Activated naive CD8-positive, alpha-beta T cell treated with anti-CD3 and anti-CD28 coated beads for 36 hours (primary cell): ENCODE results near the gene NAA60. TPM values are rescaled to one million over a fixed set of nuclear protein-coding genes. Genes with fewer than 3 reads are reported as not detected.

Source experiments
- DNase-seq: peaks from one replicate; pipeline ENCODE4 v3.0.0; 2021
- H3K27ac Mint-ChIP-seq: one replicate; pipeline ENCODE4 v1.8.0; 2022; ENCODE audit warnings: mild to moderate bottlenecking, moderate library complexity, mixed read lengths
- H3K27me3 Mint-ChIP-seq: one replicate; pipeline ENCODE4 v1.8.0; 2022; ENCODE audit warnings: mild to moderate bottlenecking, mixed read lengths
- H3K36me3 Mint-ChIP-seq: one replicate; pipeline ENCODE4 v1.8.0; 2021; ENCODE audit warnings: mild to moderate bottlenecking, mixed read lengths
- H3K4me1 Mint-ChIP-seq: one replicate; pipeline ENCODE4 v1.8.0; 2021; ENCODE audit warnings: mixed read lengths
- H3K4me3 Mint-ChIP-seq: one replicate; pipeline ENCODE4 v1.8.0; 2022; ENCODE audit warnings: mild to moderate bottlenecking, moderate library complexity, mixed read lengths
- H3K9me3 Mint-ChIP-seq: one replicate; pipeline ENCODE4 v1.8.0; 2022; ENCODE audit warnings: mixed read lengths
- total RNA-seq, 2 experiments: library from RNA; stranded (reverse); gene quantifications; one replicate each; pipeline ENCODE4 v1.2.3, GENCODE V29; 2021

NAA60 gene
- 10 to 100 TPM; 37.5 to 38.2 TPM for total RNA-seq

DNA sequence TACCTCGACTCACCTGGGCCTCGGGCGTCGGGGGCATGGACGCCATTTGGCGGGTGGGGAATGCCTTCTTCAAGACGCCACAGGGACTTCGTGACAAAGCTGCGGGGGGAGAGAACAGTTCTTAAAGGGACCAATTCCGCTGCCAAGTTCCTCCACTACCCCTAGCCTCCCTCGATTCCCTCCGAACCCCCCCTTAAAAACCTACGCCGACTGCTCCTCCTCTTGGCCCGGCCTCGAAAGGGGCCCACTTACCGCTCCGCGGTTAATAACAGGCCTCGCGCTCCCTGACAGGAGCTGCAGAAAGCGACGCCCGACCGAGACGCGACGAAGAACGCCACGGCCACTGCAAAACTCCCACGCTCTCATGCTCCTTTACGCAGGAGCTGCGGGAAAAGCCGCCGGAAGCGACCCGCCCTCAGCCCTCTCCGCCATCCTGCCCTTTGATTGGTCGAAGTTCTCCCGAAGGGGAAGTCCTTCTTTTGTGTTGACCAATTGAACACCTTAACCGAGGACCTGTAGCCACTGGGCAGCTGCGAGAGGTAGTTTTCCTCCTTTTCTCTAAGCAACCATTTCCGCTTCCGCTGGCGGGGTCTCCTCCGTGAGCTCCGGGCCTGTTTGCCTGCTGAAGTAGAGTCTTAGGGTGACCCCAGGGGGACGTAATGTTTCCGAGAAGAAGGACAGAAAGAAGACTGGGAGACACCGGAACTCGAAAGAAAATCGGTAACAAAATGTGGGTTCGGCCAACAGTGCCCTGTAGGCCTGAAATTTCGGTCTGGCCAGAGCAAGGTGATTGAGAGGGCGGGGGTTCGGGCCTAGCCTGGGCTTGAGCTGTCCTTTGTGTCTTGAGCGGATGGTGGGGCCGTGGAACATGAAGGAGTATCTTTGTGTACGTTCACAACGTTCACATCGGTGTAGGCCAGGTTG, at the start of gene NAA60, which contains the start of gene ZNF597:
NAA60 (plus strand) TSS at position 573 of the 924 bp plus-strand sequence. CDS start 32,548 bp downstream, outside the sequence.
ZNF597 (minus strand) TSS at position 397 of the 924 bp plus-strand sequence; CDS start at position 46, 351 bp downstream.
- peak; percentile 82 for DNase-seq
- H3K27me3 Mint-ChIP-seq = peaks cover 6% of the 10 kb centered on the region
- H3K4me3 Mint-ChIP-seq = peak within 1 kb of the TSS; percentile 97
- H3K36me3 Mint-ChIP-seq = peaks cover 40% of the 10 kb centered on the region
- peaks cover 6% of the 10 kb centered on the region for H3K9me3 Mint-ChIP-seq
- peaks cover 16% of the 10 kb centered on the region for H3K4me1 Mint-ChIP-seq
- H3K27ac Mint-ChIP-seq = peak within 1 kb of the TSS; percentile 95

DNA sequence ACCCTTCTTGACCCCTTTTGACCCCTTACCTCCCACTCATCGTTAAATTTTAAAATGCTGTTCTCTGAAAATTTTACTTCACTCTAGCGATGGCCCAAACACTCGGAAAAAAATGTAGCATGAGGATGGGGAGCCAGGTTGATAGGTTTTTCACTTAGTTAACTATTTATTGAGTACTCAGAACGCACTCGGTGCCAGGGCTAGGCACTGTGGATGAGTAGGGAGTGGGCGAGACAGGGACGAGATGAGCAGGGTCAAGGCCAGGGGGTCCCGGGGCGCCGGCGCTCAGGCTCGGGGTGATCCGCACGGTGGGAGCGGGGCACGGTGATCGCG, 43.1 kb upstream of the NAA60 start:
- DNase-seq = no peak
- H3K4me1 Mint-ChIP-seq = peaks cover 23% of the 10 kb centered on the region
- peak overlapping the region; percentile 97 for H3K4me3 Mint-ChIP-seq
- no peaks in the 10 kb centered on the region for H3K27me3 Mint-ChIP-seq
- peaks cover 71% of the 10 kb centered on the region for H3K36me3 Mint-ChIP-seq
- H3K9me3 Mint-ChIP-seq = peaks cover 29% of the 10 kb centered on the region
- peak overlapping the region; percentile 87 for H3K27ac Mint-ChIP-seq

DNA sequence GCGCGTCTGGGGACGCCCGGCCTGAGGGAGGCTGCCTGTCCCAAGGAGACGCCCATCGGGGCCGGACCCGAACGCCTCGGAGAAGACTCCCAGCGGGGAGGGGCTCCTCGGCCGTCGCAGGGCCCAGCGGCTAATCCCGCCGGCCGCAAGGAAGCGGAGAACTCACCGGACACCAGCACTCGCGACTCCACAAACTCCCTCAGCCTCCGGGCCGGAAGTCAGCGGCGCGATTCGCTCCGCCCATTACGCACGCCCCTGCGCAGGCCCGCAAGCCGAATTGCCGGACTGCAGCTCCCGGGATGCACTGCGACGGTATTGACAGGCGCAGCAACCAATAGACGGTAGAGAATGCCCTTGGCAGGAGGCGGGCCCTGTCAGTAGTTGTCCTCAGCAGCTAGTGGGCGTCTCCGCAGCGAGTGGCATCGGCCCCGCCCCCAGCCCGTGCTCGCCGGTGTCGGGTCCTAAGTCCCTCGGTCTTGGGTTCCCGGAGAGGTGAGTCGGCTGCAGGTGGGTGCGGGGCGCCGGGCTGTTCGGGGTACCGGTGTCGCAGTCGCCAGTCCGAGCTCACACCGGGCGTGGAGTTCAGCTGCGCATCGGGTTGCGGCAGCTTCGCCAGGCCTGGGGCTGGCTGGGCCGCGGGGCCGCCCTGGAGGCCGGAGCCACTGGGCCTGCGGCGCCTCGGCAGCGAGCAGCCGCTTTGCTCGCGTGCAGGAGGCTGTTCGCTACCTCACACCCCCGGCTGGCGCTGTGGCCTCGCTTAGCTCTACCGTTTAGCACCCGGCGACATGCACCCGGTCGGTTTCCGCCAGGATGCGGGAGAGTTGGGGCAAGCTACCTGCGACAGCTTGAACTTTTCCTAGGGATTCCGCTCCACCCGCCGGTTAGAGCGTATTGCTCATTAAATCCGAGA, 42.4 kb upstream of the NAA60 start, which contains the start of the genes ZNF174 and ZSCAN32:
ZNF174 (plus strand) TSS at position 437 of the 910 bp plus-strand sequence. CDS start 790 bp downstream, outside the sequence.
ZSCAN32 (minus strand) TSS at position 226 of the 910 bp plus-strand sequence. CDS start 3,447 bp downstream, outside the sequence.
- Mint-ChIP-seq H3K4me3 (peak within 1 kb of the TSS; percentile 97), H3K27me3 (no peaks in the 10 kb centered on the region), H3K4me1 (peaks cover 23% of the 10 kb centered on the region), H3K36me3 (peaks cover 70% of the 10 kb centered on the region), H3K9me3 (peaks cover 30% of the 10 kb centered on the region), H3K27ac (peak within 1 kb of the TSS; percentile 87)
- DNase-seq = peak; percentile 99

DNA sequence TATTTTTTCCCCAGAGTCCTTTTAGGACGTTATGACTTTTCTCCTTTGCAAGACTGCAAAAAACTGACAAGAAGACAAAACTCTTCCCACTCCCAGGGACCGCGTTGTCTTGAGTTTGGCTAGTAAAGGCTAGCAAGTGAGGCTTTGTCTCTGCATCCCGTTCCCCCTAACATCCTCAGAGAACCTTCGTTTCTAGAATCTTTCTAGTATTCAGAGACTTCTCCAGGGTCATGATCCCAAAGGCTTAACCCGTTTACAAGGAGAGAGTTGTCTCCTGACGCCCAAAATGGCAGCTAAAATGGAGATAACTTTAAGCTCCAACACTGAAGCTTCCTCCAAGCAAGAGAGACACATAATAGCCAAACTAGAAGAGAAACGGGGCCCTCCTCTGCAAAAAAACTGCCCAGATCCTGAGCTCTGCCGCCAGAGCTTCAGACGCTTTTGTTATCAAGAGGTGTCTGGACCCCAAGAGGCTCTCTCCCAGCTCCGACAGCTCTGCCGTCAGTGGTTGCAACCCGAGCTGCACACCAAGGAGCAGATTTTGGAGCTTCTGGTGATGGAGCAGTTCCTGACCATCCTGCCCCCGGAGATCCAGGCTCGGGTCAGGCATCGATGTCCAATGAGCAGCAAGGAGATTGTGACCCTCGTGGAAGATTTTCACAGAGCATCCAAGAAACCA, 41.6 kb upstream of the NAA60 start:
- H3K27ac Mint-ChIP-seq = peak overlapping the region; percentile 77
- no peaks in the 10 kb centered on the region for H3K27me3 Mint-ChIP-seq
- no peak for DNase-seq
- peak overlapping the region; percentile 97 for H3K4me3 Mint-ChIP-seq
- H3K9me3 Mint-ChIP-seq = peaks cover 31% of the 10 kb centered on the region
- peaks cover 71% of the 10 kb centered on the region for H3K36me3 Mint-ChIP-seq
- H3K4me1 Mint-ChIP-seq = peaks cover 23% of the 10 kb centered on the region

DNA sequence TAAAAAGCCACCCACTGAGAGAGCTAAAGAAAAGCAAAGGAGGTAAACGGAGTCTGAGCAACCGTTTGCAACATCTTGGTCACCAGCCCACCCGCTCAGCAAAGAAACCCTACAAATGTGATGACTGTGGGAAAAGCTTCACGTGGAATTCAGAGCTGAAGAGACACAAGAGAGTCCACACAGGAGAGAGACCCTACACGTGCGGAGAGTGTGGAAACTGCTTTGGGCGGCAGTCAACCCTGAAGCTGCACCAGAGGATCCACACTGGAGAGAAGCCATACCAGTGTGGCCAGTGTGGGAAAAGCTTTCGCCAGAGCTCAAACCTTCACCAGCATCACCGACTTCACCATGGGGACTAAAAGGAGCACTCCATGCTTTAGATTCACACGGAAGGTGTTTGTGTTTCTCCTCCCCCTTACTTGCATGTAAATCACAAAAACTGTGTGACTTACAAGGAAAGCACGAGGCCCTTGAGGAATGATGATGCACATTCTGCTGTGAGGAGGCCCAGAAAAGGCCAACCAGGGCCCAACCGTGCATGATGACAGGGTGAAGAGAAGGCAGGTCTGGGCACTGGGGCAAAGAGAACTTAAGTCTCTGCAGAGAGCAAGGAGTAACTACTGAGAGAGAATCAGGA, 34.8 kb upstream of the NAA60 start:
- H3K9me3 Mint-ChIP-seq = peaks cover 50% of the 10 kb centered on the region

DNA sequence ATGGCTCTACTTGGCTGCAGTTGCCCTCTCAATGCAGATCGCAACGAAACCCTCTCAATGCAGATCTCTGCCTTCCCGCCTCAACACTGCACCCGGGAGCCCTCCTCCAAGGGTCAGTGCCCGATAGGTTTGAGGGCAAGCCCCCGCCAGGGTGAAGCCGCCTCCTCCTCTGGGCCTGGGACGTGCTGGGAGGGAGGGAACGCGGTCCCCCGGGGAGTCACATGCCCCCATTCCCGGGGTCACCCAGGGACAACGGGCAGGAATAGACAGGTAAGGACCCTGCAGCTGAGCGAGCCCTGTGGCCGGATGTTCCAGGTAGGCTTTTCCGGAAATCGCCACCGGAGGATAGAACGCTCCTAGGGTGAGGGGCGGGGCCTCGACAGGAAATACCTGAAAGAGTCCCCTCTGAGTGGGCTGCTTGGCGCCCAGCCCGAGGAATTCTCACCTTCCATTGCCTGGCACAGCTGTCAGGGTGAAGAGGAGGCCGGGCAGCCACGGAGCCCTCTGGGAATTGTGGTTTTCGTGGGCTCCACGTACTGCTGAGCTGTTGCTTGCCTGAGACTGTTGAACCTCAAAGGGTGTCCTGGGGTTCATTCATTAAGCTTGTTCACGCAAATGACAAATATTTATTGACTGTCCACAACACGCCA, 29.6 kb upstream of the NAA60 start:
- H3K27ac Mint-ChIP-seq = no peak overlapping the region
- H3K9me3 Mint-ChIP-seq = peaks cover 37% of the 10 kb centered on the region
- H3K36me3 Mint-ChIP-seq = peaks cover 33% of the 10 kb centered on the region
- no peaks in the 10 kb centered on the region for H3K27me3 Mint-ChIP-seq
- no peak overlapping the region for H3K4me3 Mint-ChIP-seq
- no peaks in the 10 kb centered on the region for H3K4me1 Mint-ChIP-seq
- no peak for DNase-seq

More for the DNA sequence above, 34.8 kb upstream of the NAA60 start:
- DNase-seq = no peak
- H3K27ac Mint-ChIP-seq = no peak overlapping the region
- no peaks in the 10 kb centered on the region for H3K27me3 Mint-ChIP-seq
- H3K36me3 Mint-ChIP-seq = peaks cover 76% of the 10 kb centered on the region
- H3K4me1 Mint-ChIP-seq = peaks cover 5% of the 10 kb centered on the region
- H3K4me3 Mint-ChIP-seq = no peak overlapping the region

DNA sequence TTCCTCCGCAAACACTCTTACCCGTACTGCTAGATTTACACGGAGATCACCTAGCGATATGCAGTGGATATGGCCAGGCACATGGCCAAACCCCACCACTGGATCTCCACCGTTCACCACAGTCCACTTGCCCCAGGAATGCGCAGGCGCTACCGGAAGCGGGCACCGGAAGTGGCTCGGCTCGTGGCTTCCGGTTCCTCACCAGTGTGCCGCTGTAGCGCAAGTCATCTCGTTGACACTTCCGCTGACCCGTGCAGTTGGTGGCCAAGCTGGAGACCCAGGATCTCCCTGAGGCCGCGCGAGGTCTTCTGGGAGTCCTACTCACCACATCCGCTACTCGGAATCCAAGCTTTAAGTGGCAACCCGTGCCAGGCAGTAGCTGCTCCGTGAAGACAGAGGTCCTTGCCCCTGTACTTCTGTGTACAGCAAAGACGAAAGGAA, 11.7 kb upstream of the NAA60 start:
- peaks cover 13% of the 10 kb centered on the region for H3K4me1 Mint-ChIP-seq
- peak; percentile 73 for DNase-seq
- peaks cover 7% of the 10 kb centered on the region for H3K9me3 Mint-ChIP-seq
- H3K4me3 Mint-ChIP-seq = peak overlapping the region; percentile 68
- H3K36me3 Mint-ChIP-seq = peaks cover 16% of the 10 kb centered on the region
- peak overlapping the region; percentile 73 for H3K27ac Mint-ChIP-seq
- H3K27me3 Mint-ChIP-seq = no peaks in the 10 kb centered on the region

DNA sequence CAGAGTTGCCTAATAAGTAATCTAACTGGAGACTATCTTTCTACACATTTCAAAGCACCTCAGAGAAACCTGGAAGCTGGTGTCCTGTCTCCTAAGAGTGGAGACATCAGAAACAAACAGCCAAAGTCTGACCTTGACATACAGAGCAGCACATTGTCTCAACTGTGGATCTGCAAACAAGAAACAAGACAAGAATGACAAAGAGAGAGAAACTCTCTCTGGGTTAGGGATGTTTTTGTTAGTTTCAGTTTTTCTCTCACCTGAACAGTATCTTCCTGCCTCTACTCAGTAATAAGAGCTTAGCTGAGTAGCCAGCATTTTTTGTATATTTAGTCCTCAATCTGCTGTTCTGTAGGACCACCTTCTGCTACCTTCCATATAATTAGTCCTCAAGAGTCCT, 9.1 kb upstream of the NAA60 start:
- H3K9me3 Mint-ChIP-seq = peaks cover 8% of the 10 kb centered on the region
- H3K4me3 Mint-ChIP-seq = no peak overlapping the region
- DNase-seq = no peak
- peak overlapping the region; percentile 8 for H3K27ac Mint-ChIP-seq
- no peaks in the 10 kb centered on the region for H3K27me3 Mint-ChIP-seq
- H3K36me3 Mint-ChIP-seq = peaks cover 26% of the 10 kb centered on the region
- peaks cover 13% of the 10 kb centered on the region for H3K4me1 Mint-ChIP-seq

DNA sequence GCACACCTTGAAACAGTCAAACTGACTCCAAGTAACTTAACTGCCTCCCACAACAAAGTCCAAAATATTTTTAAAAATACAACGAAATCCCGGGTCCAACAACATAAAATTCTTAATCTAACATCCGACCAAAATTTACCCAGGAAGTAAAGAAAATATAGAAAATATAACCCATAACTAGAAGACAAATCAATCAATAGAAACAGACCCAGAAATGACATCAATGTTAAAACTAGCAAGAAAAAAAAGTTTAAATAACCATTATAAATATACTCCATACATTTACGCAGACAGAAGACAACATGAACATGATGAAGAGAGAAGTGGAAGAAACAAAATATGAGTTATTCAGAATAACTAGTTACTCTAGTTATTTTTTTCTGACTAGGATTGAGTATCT, 3.8 kb upstream of the NAA60 start:
- H3K4me3 Mint-ChIP-seq = no peak overlapping the region
- H3K4me1 Mint-ChIP-seq = peaks cover 14% of the 10 kb centered on the region
- no peak for DNase-seq
- H3K27ac Mint-ChIP-seq = no peak overlapping the region
- H3K9me3 Mint-ChIP-seq = peaks cover 6% of the 10 kb centered on the region
- peaks cover 39% of the 10 kb centered on the region for H3K36me3 Mint-ChIP-seq
- H3K27me3 Mint-ChIP-seq = peaks cover 6% of the 10 kb centered on the region

DNA sequence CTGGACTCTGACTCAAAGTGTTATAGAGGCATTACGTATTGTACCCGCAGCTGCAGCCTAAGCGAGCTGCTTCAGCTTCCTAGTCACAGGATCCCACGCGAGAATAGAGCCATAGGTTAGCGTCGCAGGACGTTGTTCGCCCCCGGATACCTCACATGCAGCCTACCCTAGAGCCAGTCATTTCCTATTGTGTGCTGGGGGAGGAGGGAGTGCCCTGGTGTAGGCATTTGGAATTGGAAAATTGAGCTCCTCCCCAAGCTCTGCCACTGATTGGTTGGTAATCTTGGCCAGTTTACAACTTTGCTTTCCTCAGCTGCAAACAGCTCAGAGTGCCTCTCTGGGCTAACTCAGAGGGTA, 530 bp downstream of the NAA60 start:
- peaks cover 40% of the 10 kb centered on the region for H3K36me3 Mint-ChIP-seq
- peaks cover 6% of the 10 kb centered on the region for H3K27me3 Mint-ChIP-seq

DNA sequence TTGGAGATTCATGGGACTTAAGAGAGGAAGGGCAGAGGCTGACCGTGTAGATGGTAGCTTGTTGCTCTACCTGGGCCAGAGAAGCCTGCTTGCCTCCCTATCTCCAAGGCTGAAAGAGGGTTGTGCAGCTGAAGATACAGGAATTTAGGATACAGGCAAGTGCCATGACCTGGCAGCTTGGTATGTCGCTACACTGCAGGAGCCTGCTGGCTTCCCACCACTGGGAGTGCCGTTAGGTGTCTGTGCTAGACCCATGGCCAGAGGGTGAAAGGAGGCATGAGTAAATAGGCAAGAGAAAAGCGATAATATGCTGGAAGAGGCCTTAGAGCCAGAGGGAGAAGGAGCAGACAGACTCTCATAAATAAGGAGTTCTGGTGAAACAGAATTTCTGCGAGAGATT, 10.6 kb downstream of the NAA60 start:
- Mint-ChIP-seq H3K9me3 (no peaks in the 10 kb centered on the region), H3K4me3 (no peak overlapping the region), H3K4me1 (peaks cover 11% of the 10 kb centered on the region), H3K27ac (peak overlapping the region; percentile 28), H3K36me3 (peaks cover 8% of the 10 kb centered on the region), H3K27me3 (no peaks in the 10 kb centered on the region)
- DNase-seq = no peak

More for the DNA sequence above, 530 bp downstream of the NAA60 start:
- peak overlapping the region; percentile 95 for H3K27ac Mint-ChIP-seq
- peak overlapping the region; percentile 97 for H3K4me3 Mint-ChIP-seq
- DNase-seq = peak; percentile 55
- H3K4me1 Mint-ChIP-seq = peaks cover 16% of the 10 kb centered on the region
- H3K9me3 Mint-ChIP-seq = peaks cover 6% of the 10 kb centered on the region

DNA sequence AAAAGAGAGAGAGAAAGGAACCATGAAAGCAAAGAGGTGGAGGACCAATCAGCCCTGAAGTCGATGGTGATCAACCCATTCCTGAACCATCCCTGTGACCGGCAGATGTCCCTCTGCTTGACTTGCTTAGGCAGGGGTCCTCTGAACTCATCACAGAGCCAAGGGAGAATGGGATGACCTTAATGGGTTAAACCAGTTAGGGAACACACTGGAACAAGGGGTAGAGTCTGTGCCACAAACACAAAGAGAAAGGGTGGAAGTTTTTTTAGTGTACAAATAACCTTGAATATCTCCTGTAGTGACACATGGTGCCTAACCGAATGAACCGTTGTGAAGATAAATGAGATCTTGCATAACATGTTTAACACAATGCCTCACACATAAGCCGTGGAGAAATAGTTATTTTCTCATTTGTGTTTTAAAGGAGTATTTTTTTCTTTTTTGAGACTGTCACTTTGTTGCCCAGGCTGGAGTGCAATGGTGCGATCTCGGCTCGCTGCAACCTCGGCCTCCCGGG, 11.2 kb downstream of the NAA60 start:
- H3K36me3 Mint-ChIP-seq = peaks cover 3% of the 10 kb centered on the region
- H3K4me3 Mint-ChIP-seq = no peak overlapping the region
- no peaks in the 10 kb centered on the region for H3K27me3 Mint-ChIP-seq
- no peak overlapping the region for H3K27ac Mint-ChIP-seq
- peaks cover 17% of the 10 kb centered on the region for H3K4me1 Mint-ChIP-seq
- no peak for DNase-seq
- no peaks in the 10 kb centered on the region for H3K9me3 Mint-ChIP-seq

DNA sequence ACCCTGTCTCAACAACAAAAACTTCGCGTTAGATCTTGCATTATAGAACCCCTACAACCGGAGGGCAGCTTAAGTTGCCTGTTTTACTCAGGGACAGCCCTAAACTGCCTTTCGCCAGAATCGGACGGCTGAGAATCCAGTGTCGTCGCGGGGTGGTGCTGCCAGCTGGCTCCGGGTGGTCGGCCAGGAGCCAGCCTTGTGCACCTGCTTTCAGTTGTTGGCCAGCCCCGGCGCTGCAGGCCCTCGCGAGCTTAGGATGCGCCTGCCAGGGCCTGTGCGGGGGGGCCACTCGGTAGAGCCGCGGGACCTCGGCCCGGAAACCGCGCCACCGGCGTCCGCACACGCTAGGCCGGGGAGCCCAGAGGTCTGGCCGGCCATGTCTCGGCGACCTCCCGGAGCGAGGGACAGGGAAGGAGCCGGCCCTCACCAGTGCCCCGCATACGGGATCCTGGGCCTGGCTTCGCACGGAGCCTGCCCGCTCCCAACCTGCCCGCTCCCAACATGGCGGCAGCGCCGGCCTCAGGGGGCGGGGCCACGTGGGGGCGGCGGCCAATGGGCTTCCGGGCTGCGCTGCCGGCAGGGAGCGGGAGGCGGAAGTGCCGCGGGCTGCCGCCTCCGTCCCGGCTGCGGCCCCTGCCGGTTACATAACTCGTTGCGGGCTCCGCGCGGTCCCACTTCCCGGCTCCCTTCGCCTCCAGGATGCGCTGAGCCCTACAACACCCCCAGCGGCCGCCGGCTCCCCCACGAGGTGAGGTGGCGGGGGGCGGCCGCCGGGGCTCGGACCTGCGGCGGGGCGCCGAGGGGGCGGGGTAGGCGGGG, 14.2 kb downstream of the NAA60 start:
- Mint-ChIP-seq H3K4me3 (peak overlapping the region; percentile 84), H3K4me1 (peaks cover 40% of the 10 kb centered on the region), H3K27ac (peak overlapping the region; percentile 91), H3K36me3 (peaks cover 2% of the 10 kb centered on the region), H3K9me3 (no peaks in the 10 kb centered on the region), H3K27me3 (no peaks in the 10 kb centered on the region)
- DNase-seq = peak; percentile 96
